HL-60/S4 treated with retinoic acid at 250 ng/mL for 4 days and 3 days (cell line): ENCODE measurements around the gene TMEM132D.

ENCODE experiments used
- in situ Hi-C: fragments of 300-500 bp; cut with MboI; formaldehyde crosslinking; loops from 2 replicates; pipeline ENCODE4 v1.7.0; 2022; ENCODE audit warnings: low sequenced_read_pairs

TMEM132D gene

GRCh38 chr12:129481921-129482320 lies 421.9 kb downstream of the TMEM132D start:
- in situ Hi-C loops = no loop called here

DNA sequence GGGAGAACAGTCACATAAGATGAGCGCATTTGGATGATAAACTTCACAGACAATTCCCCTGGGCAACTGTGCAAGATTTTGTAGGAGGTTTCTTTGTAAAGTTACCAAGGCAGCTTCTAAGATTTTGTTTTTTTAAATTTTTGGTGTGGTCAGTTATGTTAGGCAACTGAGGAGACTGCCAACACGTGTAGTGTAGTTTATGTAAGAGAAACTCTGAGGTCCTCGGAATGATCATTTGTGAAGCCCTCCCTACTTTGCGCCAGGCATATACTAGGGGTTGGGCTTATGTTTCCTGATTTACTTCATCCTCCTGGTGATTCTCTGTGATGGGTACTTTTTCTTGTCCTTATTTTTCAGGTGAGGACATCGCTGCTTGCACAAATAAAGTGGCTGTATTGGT lies 433.6 kb downstream of the TMEM132D start:
- in situ Hi-C loops = no loop called here

GRCh38 chr12:129467726-129468125 lies 436.1 kb downstream of the TMEM132D start:
- in situ Hi-C loops = no loop called here

DNA sequence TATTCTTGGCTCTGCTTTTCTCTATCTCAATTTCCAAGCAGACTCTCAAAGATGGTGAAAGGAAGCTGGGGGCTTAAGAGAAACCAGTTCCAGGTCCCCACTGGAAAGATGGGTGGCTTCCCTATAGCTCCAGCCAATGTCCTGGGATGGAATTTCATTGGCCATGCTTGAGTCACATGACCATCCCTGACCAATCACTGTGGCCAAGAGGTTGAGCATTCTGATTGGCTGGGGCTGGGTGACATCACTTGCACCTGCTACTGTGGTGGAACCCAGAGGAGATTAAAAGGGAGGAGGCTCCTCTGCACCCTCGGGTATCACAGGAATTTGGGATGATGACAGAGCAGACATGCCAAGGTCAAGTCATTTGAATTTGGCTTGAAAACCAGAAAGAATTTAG lies 436.5 kb downstream of the TMEM132D start:
- in situ Hi-C loops = no loop called here

DNA sequence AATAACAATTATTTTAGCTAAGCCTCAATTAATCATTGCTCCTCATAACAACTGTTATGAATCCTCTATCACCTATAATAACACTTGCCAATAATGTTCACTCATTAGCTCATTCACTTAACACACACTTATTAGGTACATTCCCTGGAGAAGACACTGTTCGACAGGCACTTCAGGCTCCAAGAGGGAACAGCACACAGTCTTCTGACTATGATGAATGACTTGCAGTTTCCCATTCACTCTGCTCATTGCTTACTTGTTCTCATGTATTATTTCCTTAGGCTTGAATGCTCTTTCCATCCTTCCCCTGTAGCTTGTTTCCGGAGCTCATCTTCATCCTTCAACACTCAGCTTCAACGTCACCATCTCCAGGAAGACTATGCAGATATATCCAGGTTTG lies 437.3 kb downstream of the TMEM132D start:
- in situ Hi-C loops = no loop called here

DNA sequence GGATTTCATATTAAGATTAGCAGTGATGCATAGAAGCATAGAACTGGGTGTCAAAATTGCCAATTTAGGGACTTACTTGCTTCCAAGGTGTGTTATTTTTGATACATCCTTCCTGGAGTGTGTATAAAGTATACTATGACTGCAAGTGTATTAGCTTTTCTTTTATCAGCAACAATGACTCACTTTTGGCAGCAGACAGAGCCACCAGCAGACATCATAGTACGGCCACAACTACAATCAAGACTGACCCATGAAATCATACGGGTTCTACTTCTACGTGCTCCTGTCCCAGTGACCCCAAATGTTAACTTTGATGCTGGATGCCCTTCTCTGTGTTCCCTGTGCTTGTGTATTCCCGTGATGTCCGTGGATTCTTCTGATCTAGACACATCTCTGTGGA lies 443.9 kb downstream of the TMEM132D start:
- in situ Hi-C loops = no loop called here

DNA sequence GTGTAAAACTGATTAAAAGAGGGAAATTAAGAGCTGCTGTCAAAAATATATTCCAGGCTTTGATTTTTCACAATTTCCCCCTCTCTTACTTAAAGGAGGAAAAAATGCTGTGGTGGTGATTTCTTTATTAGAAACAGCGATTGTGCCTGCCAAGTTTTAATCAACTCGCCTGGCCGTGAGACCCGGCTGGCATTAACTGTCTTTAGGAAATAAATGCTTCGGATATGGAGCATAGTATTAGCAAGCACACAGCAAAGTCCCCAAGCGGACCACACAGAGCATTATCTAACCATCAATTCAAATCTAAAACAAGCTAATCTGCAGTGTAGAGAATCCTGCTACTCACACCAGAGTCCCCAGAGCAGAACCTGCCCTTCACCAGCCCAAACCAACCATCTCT lies 457.1 kb downstream of the TMEM132D start:
- in situ Hi-C loops = no loop called here

DNA sequence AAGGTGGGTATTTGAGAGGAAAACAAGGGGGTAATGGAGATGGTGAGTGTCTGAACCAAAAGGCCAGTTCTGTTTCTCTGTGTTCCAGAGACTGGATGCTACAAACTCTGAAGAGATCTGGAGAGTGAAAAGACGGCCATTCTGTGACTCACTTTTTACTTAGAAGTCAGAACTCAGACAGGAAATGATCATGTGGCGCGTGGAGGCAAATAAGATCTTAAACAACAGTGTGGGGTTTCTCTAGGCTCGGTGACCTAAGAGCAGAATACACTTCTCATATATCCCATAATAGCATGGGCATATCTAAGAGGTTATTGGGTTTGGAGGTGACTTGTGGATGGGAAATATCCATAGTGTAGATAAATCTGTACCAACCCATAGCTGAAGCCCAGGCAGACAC lies 463.5 kb downstream of the TMEM132D start:
- in situ Hi-C loops = no loop called here

GRCh38 chr12:129434790-129435189 lies 469.0 kb downstream of the TMEM132D start:
- in situ Hi-C loops = no loop called here

- in situ Hi-C loops = no loop called here
These were observed 475.4 kb downstream of the TMEM132D start for GRCh38 chr12:129428240-129428936.

DNA sequence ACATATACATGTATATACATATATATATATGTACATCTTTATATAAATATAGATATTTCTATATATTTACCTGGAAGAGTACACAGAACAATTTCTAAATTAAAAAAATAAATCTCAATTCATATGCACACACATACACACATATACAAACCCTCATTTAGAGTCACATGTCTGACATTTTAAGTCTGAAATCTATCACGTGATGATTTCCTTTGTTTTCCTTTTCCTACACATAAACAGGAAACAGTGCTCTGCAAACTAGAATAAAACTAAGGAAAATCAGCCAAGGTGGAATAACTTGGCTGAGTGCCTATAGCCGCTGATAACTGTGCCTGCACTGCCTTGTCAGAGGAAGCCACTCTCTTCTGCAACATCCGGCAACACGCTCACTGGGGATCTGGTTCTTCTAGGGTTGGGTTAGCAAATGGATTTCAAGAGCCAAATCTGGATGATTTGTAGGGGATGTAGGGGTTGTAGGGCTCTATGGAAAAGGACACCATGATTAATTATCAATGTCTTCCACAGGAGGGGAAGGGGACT lies 480.7 kb downstream of the TMEM132D start:
- in situ Hi-C loops = no loop called here

DNA sequence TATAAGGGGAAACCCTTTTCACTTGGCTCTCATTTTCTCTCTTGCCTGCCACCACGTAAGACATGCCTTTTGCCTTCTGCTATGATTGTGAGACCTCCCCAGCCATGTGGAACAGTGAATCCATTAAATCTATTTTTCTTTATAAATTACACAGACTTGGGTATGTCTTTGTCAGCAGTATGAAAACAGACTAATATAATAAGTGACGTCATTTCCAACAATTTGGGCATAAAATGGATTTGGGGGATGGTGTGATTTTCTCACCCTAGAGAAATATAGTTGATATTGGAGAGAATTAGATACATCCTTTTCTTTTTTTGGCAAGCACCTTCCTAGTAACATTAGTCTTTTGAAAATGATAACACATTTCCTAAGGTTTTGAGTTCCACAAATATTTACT lies 490.5 kb downstream of the TMEM132D start:
- in situ Hi-C loops = no loop called here

DNA sequence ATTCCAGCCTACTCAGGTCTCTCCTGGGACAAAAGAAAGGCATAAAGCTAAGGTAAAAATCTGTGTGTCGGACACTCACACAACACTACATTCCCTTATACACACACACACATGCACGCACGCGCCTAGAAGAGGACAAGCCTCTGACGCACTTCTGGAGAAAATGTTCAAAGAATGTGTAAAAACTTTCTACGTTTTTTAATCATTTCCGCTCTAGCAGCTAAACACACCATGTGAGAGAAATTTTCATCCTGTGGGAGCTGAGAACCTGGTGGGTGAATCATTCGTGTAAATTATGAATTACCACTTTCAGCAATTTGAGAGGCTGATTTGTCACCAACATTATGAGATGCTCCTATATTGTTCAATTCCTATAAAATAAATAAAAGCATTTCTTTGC lies 494.5 kb downstream of the TMEM132D start:
- in situ Hi-C loops = no loop called here

GRCh38 chr12:129404556-129404955 lies 499.3 kb downstream of the TMEM132D start:
- in situ Hi-C loops = no loop called here

- in situ Hi-C loops = no loop called here
These were observed 502.3 kb downstream of the TMEM132D start for GRCh38 chr12:129401572-129401971.

DNA sequence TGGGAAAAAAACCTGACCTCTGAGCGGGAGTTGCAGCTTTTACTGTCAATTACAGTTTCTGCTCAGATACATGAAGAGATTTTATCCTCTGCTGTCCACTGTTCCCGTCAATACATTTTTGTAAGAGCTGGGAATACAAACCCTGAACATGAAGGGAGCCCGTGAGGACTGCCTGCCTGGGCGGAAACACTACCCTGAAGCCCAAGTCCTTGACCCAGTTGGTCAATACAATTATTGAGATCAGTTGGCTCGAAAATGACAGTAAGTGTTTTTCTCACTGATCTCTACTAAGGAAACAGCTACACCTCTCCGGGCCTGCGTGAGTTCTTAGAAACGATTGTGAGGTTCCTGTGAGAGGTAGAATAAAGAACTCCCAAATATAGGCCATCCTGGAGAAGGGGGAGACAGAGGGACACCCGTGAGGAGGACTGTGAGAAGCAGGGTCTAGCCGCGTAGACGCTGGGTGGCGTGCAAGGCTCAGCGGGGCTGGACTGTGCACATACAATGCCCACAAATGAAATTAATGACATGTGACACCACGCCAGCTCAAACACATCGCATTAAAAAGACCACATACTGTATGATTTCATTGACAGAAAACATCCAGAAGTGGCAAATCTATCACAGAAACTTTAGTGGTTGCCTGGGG lies 509.5 kb downstream of the TMEM132D start:
- in situ Hi-C loops = no loop called here

DNA sequence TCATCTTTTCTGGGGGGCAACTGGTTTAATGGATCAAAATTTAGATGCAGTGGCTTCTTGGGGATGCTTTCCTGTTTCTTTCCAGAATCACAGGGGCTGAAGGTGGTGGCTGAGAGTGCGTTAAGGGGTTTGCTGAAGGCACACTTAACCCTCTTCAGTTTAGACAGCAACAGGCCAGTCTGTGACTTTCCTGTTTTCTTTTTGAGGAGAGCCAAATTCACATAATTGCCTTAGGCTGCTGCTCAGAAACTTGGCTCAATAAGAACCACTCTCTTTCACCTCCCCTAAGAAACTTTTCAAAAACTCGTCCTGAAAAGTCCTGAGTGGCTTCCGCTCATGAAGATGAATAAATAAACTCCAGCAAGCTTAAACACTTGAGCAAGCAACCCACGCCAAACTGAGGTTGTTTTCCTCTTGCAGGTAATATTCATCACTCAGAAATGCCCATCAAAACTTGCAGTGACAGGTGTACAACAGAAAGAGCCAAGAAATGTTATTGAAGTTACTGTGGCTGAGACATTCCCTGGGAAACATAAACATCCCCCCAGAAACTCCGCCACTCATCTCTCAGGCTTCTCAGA lies 510.4 kb downstream of the TMEM132D start:
- in situ Hi-C loops = no loop called here

DNA sequence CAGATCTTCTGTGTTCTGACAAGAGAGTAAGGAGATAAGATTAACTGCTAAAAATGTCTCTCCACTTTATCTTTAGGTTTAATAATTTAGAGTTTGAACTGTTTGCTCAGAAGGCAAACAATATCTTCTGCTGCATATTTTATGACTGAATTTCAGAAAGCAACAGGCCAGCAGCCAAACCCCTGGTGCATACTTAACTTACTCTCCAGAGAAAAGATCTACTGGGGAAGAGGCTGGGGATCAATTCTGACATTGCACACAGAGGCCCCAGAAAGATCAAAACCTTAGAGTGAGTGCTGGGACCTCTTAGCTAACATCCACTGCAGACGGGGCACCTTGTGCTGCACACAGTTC lies 518.2 kb downstream of the TMEM132D start:
- in situ Hi-C loops = no loop called here

- in situ Hi-C loops = no loop called here
These were observed 519.9 kb downstream of the TMEM132D start for GRCh38 chr12:129383956-129384355.

- in situ Hi-C loops = no loop called here
These were observed 522.1 kb downstream of the TMEM132D start for GRCh38 chr12:129381715-129382114.

GRCh38 chr12:129379076-129379804 lies 524.6 kb downstream of the TMEM132D start:
- in situ Hi-C loops = no loop called here

DNA sequence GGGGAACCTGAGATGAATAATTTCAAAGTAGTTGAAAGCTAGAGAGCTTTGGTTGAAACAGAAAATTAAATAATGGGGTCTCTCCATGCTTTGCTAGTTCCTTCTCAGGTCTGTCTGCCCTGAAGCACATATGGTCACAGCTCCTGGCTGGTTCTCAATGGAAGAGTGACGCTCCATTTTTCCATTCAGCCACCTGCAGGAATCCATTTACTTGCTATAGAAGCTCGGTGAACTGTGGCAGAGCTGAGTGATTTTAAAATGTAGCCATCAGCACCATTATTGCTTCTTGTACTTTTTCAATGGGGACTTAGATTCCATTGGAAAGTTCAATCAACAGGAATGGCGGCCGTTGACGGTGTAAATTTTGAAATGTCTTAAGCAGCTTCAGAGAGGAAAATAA lies 525.3 kb downstream of the TMEM132D start:
- in situ Hi-C loops = no loop called here
